Measurements from ENCODE around the gene NDUFB10. TPM values are rescaled to one million over a fixed set of nuclear protein-coding genes. Genes with fewer than 3 reads are reported as not detected.

The NDUFB10 gene
- total and polyA plus RNA-seq, 10 of the 15 experiments (the other 5 are each of a cell fraction or from before 2014, with no cell fraction given), result 52.2 to 319 (median 130) TPM

DNA sequence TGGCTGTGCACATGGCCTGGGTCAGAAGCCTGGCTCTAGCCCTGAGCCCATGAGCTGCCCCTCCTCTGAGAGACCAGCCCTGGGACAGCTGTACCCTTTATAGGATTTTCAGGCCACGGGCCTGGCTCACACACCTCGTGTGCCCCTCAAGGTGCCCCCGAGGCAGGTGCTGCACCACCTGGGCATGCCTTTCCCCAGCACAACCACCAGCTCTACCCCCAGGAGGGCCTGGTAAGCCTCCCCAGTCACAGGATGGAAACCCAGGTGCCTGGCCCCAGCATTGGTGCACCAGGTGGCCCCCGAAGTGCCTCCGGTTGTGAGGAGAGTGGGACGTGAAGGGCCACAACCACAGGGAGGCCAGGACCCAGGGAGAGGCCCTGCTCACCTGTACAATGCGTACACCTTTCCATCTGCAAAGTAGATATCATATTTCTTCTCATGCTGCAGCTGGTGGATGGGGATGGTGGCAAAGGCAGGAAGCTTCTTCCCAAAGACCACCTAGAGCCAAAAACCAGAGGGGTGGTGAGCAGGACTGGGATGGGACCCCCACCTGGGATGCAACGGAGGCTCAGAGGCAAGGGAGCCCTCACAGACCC lies 44.0 kb downstream of the NDUFB10 start:
- Histone ChIP-seq H3K4me3 (no peak overlapping the region), H3K9ac (ENCODE audit: control insufficient read depth, insufficient read depth, low read length) (no peak overlapping the region), H3K4me1 (ENCODE audit: control insufficient read depth, insufficient read depth, low read length) (peaks cover 15% of the 10 kb centered on the region), H3K36me3 (ENCODE audit: control insufficient read depth in 2 of 2, insufficient read depth in 2 of 2, low read length in 1 of 2) (peaks cover 0 to 45% of the 10 kb centered on the region in 2 experiments; a peak in 3 of 4 replicates), H3K4me2 (ENCODE audit: control insufficient read depth, insufficient read depth) (peak overlapping the region; percentile 38; the same call in 1 of the 2 replicates), H3K79me2 (ENCODE audit: control insufficient read depth, insufficient read depth, low read length) (peaks cover 45% of the 10 kb centered on the region), H3K9me3 (replicated peaks; ENCODE audit: control insufficient read depth, insufficient read depth, low read length) (no peaks in the 10 kb centered on the region), H3K27me3 (replicated peaks in 1 of 2; ENCODE audit: control insufficient read depth in 2 of 2, insufficient read depth in 2 of 2, low read length in 1 of 2) (no peaks in the 10 kb centered on the region), H3K27ac (ENCODE audit: control insufficient read depth, insufficient read depth) (no peak overlapping the region), H4K20me1 (ENCODE audit: control insufficient read depth, insufficient read depth) (peaks cover 6% of the 10 kb centered on the region), H2AFZ (ENCODE audit: control insufficient read depth, low read depth, low read length) (no peak overlapping the region)
- ChIA-PET CTCF (interaction anchor here (0.6 to 4.3 kb wide), 18 partner anchors 10 to 484 kb away, joined by 3 to 54 read pairs (median 5); partner anchors contain the start of genes NDUFB10, NOXO1, NUBP2 and SPSB3), POLR2A (interaction anchor here (0.8 to 2.2 kb wide), 6 partner anchors 10 to 152 kb away, joined by 4 to 10 read pairs (median 4); partner anchors contain the start of genes NOXO1 and TRAF7), SMC1A (ENCODE audit: uncharacterized antibody, unreplicated experiment) (interaction anchor here (1.0 to 2.1 kb wide), 5 partner anchors 14 to 152 kb away, joined by 3 to 14 read pairs (median 4); partner anchors contain the start of gene TRAF7), RAD21 (ENCODE audit: unreplicated experiment) (interaction anchor here (0.6 to 2.5 kb wide), 4 partner anchors 11 to 152 kb away, joined by 3 to 14 read pairs (median 4); partner anchors contain the start of gene RPL3L)
- WGBS (ENCODE audit: insufficient coverage, insufficient replicate concordance, low lambda C conversion rate, missing lambda C conversion rate), result 52% methylated on average over 8 of the region's 8 CpGs
- in situ Hi-C loops (cut with MboI) (no loop called here), intact Hi-C loops (cut with micrococcal nuclease; ENCODE audit: unreplicated experiment) (no loop called here)
- BruUV-seq (replicated peaks), result no TSS peak
- ATAC-seq (no peak), FAIRE-seq (no peak), DNase-seq (ENCODE audit: low read depth, low spot score) (no peak)
- peak; percentile 0; the same call in 1 of the 2 replicates for TF ChIP-seq POLR2A (IDR thresholded peaks at IDR 0.05; ENCODE audit: low read depth, low read length)
- TF ChIP-seq, protein P1, sequence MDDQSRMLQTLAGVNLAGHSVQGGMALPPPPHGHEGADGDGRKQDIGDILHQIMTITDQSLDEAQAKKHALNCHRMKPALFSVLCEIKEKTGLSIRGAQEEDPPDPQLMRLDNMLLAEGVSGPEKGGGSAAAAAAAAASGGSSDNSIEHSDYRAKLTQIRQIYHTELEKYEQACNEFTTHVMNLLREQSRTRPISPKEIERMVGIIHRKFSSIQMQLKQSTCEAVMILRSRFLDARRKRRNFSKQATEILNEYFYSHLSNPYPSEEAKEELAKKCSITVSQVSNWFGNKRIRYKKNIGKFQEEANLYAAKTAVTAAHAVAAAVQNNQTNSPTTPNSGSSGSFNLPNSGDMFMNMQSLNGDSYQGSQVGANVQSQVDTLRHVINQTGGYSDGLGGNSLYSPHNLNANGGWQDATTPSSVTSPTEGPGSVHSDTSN (IDR thresholded peaks at IDR 0.05; ENCODE audit: insufficient replicate concordance, low read depth, low read length), result no peak

All from GM12878 (cell line).